Measurements from ENCODE around the gene RNASET2. TPM values are rescaled to one million over a fixed set of nuclear protein-coding genes. Genes with fewer than 3 reads are reported as not detected.

The RNASET2 gene
- total and polyA plus RNA-seq, 7 donors, result 2.8 to 10.1 (median 3.9) TPM

GRCh38 chr6:166932616-166933015, 23.7 kb downstream of the RNASET2 start:
- WGBS, 3 donors, result 93 to 96% (median 94%) methylated on average over 10 of the region's 10 CpGs
- ATAC-seq (no peak), DNase-seq (no peak)
- TF ChIP-seq CTCF (IDR thresholded peaks at IDR 0.05), result no peak
- no peaks in the 10 kb centered on the region for H3K4me1 ChIP-seq
- no peak overlapping the region for H3K27ac ChIP-seq
- intact Hi-C loops (cut with DNase I), result no loop called here
- H3K36me3 ChIP-seq (ENCODE audit: insufficient read depth in 1 of 2, low read depth in 1 of 2), result peaks cover 0 to 24% of the 10 kb centered on the region in 2 donors
- H3K4me3 ChIP-seq, result no peak overlapping the region
- H3K9me3 ChIP-seq, result no peaks in the 10 kb centered on the region
- no peaks in the 10 kb centered on the region for H3K27me3 ChIP-seq (ENCODE audit: insufficient read depth in 3 of 3, low read length in 2 of 3)

GRCh38 chr6:166932116-166932515, 24.2 kb downstream of the RNASET2 start:
- H3K4me3 ChIP-seq, result no peak overlapping the region
- ATAC-seq (no peak), DNase-seq (no peak)
- no peaks in the 10 kb centered on the region for H3K4me1 ChIP-seq
- H3K27me3 ChIP-seq (ENCODE audit: insufficient read depth in 3 of 3, low read length in 2 of 3), result no peaks in the 10 kb centered on the region
- no peak overlapping the region for H3K27ac ChIP-seq
- peaks cover 0 to 19% of the 10 kb centered on the region in 2 donors for H3K36me3 ChIP-seq (ENCODE audit: insufficient read depth in 1 of 2, low read depth in 1 of 2)
- no peaks in the 10 kb centered on the region for H3K9me3 ChIP-seq
- TF ChIP-seq CTCF (IDR thresholded peaks at IDR 0.05), result no peak
- 86 to 92% (median 88%) methylated on average over 6 of the region's 6 CpGs for WGBS, 3 donors
- intact Hi-C loops (cut with DNase I), result no loop called here

GRCh38 chr6:166931426-166931970, 24.9 kb downstream of the RNASET2 start:
- ATAC-seq (no peak), DNase-seq (no peak)
- no peaks in the 10 kb centered on the region for H3K27me3 ChIP-seq (ENCODE audit: insufficient read depth in 3 of 3, low read length in 2 of 3)
- H3K4me3 ChIP-seq, result no peak overlapping the region
- no peaks in the 10 kb centered on the region for H3K9me3 ChIP-seq
- 91 to 95% (median 95%) methylated on average over 14 of the region's 14 CpGs for WGBS, 3 donors
- H3K27ac ChIP-seq, result no peak overlapping the region
- peaks cover 0 to 19% of the 10 kb centered on the region in 2 donors for H3K36me3 ChIP-seq (ENCODE audit: insufficient read depth in 1 of 2, low read depth in 1 of 2)
- no peaks in the 10 kb centered on the region for H3K4me1 ChIP-seq
- no peak for TF ChIP-seq CTCF (IDR thresholded peaks at IDR 0.05)
- intact Hi-C loops (cut with DNase I), result no loop called here

GRCh38 chr6:166930354-166930891, 25.9 kb downstream of the RNASET2 start:
- Histone ChIP-seq H3K36me3 (ENCODE audit: insufficient read depth in 1 of 2, low read depth in 1 of 2) (peaks cover 0 to 19% of the 10 kb centered on the region in 2 donors), H3K9me3 (no peaks in the 10 kb centered on the region), H3K4me1 (no peaks in the 10 kb centered on the region), H3K4me3 (no peak overlapping the region), H3K27me3 (ENCODE audit: insufficient read depth in 3 of 3, low read length in 2 of 3) (no peaks in the 10 kb centered on the region), H3K27ac (no peak overlapping the region)
- intact Hi-C loops (cut with DNase I), result no loop called here
- TF ChIP-seq CTCF (IDR thresholded peaks at IDR 0.05), result no peak
- DNase-seq (no peak), ATAC-seq (no peak)
- WGBS, 3 donors, result 92 to 99% (median 96%) methylated on average over 4 of the region's 4 CpGs

Measured in psoas muscle (tissue), 8 donors.